Kidney epithelial cell (primary cell): Measurements from ENCODE around the gene MRTFB. TPM values are rescaled to one million over a fixed set of nuclear protein-coding genes. Genes with fewer than 3 reads are reported as not detected.

Experiments
- DNase-seq: peaks from one replicate; pipeline ENCODE4 v3.0.0-alpha.2; 2010; ENCODE audit warnings: low read depth
- H3K27me3 ChIP-seq: 2 replicates; pipeline ENCODE4 v1.6.0; 2011; ENCODE audit warnings: low read length; ENCODE audit not compliant: control insufficient read depth, insufficient read depth
- H3K36me3 ChIP-seq: 2 replicates; pipeline ENCODE4 v1.5.1; 2011; ENCODE audit warnings: low read length; ENCODE audit not compliant: control insufficient read depth, insufficient read depth
- H3K4me3 ChIP-seq: 2 replicates; pipeline ENCODE4 v1.5.1; 2011; ENCODE audit warnings: low read depth, mild to moderate bottlenecking, control low read depth, low read length
- total RNA-seq: library from RNA; depleted of rRNA; stranded (reverse); fragments of >200 nt; gene quantifications from 2 replicates; pipeline ENCODE4 v1.2.3, GENCODE V29; 2015
- TF ChIP-seq, protein P1 (sequence below): IDR thresholded peaks from 2 replicates; pipeline ENCODE4 v1.5.1; 2011; ENCODE audit warnings: mild to moderate bottlenecking, moderate library complexity, low read length, control low read depth, inconsistent platforms; ENCODE audit not compliant: insufficient read depth, poor library complexity, severe bottlenecking

MRTFB gene
- total RNA-seq, 1 donor from 2014 or later = 15.8 TPM

DNA sequence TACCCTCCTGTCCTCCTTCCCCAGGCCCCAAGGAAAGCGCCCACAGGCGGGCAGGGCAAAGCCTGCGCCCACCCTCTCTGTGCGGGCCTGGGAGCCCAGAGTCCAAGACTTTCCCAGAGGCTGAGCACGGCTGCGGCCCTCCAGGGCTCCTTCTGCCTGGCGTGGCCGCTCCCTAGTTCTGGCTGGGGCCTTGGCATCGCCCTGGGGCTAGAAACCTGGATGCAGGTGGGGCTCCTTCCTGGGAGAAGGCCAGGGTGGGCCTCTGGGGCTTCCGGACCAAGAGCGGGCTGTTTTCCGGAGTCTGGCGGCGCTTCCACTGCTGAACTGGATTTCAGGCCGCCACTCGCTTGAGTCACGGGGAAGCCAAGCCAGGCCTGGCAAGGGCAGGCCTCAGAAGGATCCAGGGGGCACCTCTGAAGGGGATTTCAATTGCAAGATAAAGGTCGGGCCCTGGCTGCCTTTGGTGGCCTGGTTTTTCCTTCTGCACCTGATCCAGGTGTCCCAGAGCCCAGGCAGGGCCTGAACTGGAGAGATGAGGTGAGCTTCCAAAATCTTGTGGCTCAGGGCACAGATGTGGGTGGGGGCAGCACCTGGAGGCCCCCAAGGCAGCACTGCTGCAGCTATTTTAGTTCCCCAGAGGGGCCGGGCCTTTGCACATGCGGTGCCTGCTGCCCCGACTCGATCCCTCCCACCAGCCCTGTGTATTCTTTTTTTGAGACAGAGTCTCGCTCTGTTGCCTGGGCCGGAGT, 227.4 kb downstream of the MRTFB start:
- TF ChIP-seq, protein P1, sequence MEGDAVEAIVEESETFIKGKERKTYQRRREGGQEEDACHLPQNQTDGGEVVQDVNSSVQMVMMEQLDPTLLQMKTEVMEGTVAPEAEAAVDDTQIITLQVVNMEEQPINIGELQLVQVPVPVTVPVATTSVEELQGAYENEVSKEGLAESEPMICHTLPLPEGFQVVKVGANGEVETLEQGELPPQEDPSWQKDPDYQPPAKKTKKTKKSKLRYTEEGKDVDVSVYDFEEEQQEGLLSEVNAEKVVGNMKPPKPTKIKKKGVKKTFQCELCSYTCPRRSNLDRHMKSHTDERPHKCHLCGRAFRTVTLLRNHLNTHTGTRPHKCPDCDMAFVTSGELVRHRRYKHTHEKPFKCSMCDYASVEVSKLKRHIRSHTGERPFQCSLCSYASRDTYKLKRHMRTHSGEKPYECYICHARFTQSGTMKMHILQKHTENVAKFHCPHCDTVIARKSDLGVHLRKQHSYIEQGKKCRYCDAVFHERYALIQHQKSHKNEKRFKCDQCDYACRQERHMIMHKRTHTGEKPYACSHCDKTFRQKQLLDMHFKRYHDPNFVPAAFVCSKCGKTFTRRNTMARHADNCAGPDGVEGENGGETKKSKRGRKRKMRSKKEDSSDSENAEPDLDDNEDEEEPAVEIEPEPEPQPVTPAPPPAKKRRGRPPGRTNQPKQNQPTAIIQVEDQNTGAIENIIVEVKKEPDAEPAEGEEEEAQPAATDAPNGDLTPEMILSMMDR = no peak
- no peaks in the 10 kb centered on the region for H3K36me3 ChIP-seq
- DNase-seq = no peak
- no peak overlapping the region for H3K4me3 ChIP-seq
- no peaks in the 10 kb centered on the region for H3K27me3 ChIP-seq

DNA sequence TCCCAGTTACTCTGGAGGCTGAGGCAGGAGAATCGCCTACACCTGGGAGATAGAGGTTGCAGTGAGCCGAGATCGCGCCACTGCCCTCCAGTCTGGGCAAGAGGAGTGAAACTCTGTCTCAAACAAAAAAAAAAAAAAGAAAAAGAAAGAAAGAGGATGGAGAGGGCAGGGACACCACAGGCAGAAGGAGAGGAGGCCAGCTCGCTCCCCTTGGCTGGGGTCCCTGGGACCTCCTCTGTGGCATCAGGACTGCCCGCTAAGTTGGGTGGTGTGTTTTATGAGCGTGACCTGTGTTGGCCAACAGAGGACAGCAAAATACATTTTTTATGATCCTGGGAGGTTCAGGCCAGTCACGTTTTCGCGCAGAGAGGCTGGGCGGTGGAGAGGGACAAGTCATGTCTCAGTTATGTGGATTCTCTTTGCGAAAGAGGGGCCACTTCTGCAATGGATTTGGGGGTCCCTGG, 229.6 kb downstream of the MRTFB start:
- peak; percentile 28 for DNase-seq
- Histone ChIP-seq H3K36me3 (no peaks in the 10 kb centered on the region), H3K4me3 (no peak overlapping the region), H3K27me3 (no peaks in the 10 kb centered on the region)
- TF ChIP-seq, protein P1 = peak; percentile 59

- Histone ChIP-seq H3K4me3 (peak overlapping the region; percentile 53), H3K36me3 (no peaks in the 10 kb centered on the region), H3K27me3 (no peaks in the 10 kb centered on the region)
- TF ChIP-seq, protein P1 = no peak
- no peak for DNase-seq
Observed at GRCh38 chr16:14301169-14302030, 230.3 kb downstream of the MRTFB start.

GRCh38 chr16:14302031-14302398, 230.9 kb downstream of the MRTFB start:
- DNase-seq = no peak
- no peaks in the 10 kb centered on the region for H3K27me3 ChIP-seq
- H3K4me3 ChIP-seq = peak overlapping the region; percentile 85
- TF ChIP-seq, protein P1 = no peak
- no peaks in the 10 kb centered on the region for H3K36me3 ChIP-seq

- peak overlapping the region; percentile 85 for H3K4me3 ChIP-seq
- DNase-seq = no peak
Observed at GRCh38 chr16:14302399-14303181, 231.5 kb downstream of the MRTFB start.

More at GRCh38 chr16:14302399-14303181, 231.5 kb downstream of the MRTFB start:
- TF ChIP-seq, protein P1 = no peak
- no peaks in the 10 kb centered on the region for H3K36me3 ChIP-seq
- no peaks in the 10 kb centered on the region for H3K27me3 ChIP-seq
